Measurements from ENCODE around the gene ACTN1. TPM values are rescaled to one million over a fixed set of nuclear protein-coding genes. Genes with fewer than 3 reads are reported as not detected.

The ACTN1 gene
- total and polyA plus RNA-seq, 8 donors, result 24.4 to 133 (median 49.0) TPM

DNA sequence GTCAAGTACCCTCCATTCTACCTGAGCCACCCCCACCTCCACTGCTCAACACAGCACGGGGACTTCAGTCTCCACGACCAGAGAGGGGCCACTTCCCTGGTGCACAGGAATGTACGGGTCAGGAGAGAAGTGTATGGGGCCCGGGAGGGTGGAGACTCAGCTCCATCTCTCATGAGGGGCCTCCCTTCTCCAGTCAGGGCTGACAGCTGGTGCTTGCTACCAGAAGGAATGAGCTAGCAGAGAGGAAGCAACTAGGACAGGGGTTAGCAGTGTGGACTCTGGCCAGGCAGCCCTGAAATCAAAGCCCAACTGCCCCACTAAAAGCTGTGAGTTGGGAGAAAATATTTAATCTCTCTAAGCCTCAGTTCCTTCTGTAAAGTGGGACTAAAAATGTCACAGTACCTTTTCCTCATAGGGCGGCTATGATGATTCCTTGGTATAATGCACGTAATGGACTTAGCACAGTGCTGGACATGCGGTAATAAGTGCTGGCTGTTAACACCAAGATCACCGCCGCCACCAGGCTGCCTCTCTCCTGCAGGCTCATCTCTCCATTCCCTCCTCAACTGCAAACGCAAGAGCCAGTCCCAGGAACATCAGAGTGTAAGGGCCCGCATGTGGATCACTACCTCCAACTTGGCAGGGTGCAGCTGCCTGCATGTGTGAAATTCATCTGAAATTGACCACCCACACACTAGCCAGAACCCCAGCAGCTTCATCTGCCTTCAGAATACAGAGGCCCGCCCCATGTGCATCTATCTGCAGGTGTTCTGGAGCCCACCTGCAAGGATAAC, 14.6 kb downstream of the ACTN1 start:
- H3K27me3 ChIP-seq, result no peaks in the 10 kb centered on the region
- 83 to 84% methylated on average over 12 of the region's 12 CpGs for WGBS, 2 donors
- H3K4me1 ChIP-seq, result peaks cover 12 to 57% (median 25%) of the 10 kb centered on the region in 3 donors
- TF ChIP-seq, protein P1, sequence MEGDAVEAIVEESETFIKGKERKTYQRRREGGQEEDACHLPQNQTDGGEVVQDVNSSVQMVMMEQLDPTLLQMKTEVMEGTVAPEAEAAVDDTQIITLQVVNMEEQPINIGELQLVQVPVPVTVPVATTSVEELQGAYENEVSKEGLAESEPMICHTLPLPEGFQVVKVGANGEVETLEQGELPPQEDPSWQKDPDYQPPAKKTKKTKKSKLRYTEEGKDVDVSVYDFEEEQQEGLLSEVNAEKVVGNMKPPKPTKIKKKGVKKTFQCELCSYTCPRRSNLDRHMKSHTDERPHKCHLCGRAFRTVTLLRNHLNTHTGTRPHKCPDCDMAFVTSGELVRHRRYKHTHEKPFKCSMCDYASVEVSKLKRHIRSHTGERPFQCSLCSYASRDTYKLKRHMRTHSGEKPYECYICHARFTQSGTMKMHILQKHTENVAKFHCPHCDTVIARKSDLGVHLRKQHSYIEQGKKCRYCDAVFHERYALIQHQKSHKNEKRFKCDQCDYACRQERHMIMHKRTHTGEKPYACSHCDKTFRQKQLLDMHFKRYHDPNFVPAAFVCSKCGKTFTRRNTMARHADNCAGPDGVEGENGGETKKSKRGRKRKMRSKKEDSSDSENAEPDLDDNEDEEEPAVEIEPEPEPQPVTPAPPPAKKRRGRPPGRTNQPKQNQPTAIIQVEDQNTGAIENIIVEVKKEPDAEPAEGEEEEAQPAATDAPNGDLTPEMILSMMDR (IDR thresholded peaks at IDR 0.05), result no peak
- H3K36me3 ChIP-seq, result no peaks in the 10 kb centered on the region
- H3K9me3 ChIP-seq, result no peaks in the 10 kb centered on the region
- no peak overlapping the region for H3K27ac ChIP-seq
- DNase-seq (no peak), FAIRE-seq (no peak), ATAC-seq (peak in 1 of 4 donors; percentile 13)
- H3K4me3 ChIP-seq, result no peak overlapping the region
- intact Hi-C loops (cut with DNase I), result no loop called here

DNA sequence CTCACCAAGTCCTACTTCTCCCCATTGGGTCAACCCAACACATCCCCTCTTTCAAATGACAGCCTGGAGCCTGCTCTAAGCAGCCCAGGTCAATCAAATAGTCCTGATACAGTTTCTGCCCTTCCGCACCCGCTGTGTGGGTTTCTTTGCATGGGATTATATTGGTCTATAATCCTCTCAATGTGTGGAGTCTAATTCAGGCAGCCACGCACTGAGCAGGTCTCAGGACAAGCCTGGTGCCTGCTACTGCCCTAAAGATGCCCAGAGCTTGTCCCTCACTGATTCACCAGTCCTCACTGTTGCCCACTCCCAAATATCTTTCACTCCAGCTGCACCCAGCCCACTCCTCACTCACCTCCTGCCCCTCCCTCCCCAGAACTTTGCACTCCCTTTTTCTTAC, 16.4 kb downstream of the ACTN1 start:
- TF ChIP-seq, protein P1 (IDR thresholded peaks at IDR 0.05), result no peak
- no peak for ATAC-seq
- no peaks in the 10 kb centered on the region for H3K27me3 ChIP-seq
- no peak overlapping the region for H3K4me3 ChIP-seq
- H3K36me3 ChIP-seq, result no peaks in the 10 kb centered on the region
- no peak for FAIRE-seq
- no peaks in the 10 kb centered on the region for H3K9me3 ChIP-seq
- DNase-seq, result no peak
- intact Hi-C loops (cut with DNase I), result no loop called here
- no peak overlapping the region for H3K27ac ChIP-seq
- WGBS, 2 donors, result 93 to 96% methylated on average over 3 of the region's 3 CpGs
- H3K4me1 ChIP-seq, result peaks cover 16 to 56% (median 37%) of the 10 kb centered on the region in 3 donors

DNA sequence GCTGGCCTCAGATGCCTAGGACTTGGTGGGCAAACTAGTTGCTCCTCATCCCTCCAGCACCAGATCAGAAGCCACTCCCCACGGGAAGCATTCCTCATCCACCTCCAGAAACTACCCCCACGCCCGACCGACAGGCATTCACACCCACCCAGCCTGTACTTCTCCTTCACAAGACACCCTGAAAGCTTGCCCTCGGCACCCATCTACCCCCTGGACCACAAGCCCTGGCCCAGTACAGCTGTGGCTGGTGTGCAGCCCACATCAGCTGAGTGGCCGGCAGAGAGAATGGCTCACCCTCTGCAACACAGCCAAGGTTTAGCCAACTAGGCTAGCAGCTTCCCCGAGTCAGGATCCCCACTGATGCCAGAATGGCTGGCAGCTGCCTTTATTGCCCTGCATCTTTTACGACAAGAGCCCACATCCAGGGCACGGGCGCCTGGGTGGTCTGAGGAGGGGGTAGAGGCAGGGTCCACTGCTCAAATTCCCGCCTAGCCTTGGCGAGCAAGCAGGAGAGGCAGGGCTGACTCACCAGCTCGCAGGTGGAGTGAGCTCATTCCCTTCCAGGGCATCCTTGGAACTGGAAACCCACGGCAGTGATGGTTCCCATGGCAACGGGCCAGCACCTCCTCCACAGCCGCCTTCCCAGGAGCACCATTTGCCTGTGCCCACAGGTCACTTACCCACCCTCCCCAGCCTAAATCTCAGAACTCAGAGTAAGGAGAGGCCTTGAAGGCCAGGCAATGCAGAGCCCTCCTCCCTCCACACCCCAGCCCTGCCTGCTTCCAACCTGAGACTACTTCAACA, 17.1 kb downstream of the ACTN1 start:
- peak in 2 of 6 donors; percentile 50 to 61 for DNase-seq
- TF ChIP-seq, protein P1 (IDR thresholded peaks at IDR 0.05), result no peak
- 78 to 83% methylated on average over 16 of the region's 16 CpGs for WGBS, 2 donors
- intact Hi-C loops (cut with DNase I), result no loop called here
- Histone ChIP-seq H3K27me3 (no peaks in the 10 kb centered on the region), H3K4me1 (peaks cover 16 to 49% (median 35%) of the 10 kb centered on the region in 3 donors), H3K27ac (no peak overlapping the region), H3K4me3 (no peak overlapping the region), H3K36me3 (no peaks in the 10 kb centered on the region), H3K9me3 (no peaks in the 10 kb centered on the region)
- peak in 2 of 4 donors; percentile 15 to 31 for ATAC-seq
- FAIRE-seq, result no peak

DNA sequence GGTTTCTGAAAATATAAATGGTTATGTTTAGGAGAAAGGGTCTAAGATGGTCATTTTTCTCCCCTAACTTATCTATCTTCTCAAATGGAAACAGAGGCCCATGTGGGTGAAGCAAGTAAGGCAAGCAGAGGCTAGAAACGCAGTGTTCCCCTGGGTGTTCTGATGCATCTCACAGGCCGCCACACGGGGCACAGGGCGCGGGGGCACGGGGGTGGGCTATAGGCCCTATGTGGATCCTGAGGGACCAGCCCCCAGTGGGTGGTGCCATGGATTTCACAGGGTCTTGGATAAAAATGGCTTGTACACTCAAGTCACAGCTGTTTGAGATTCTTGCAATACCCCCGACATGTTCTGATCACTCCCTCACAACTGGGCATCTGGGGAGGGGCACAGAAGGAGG, 17.7 kb downstream of the ACTN1 start:
- intact Hi-C loops (cut with DNase I), result no loop called here
- H3K9me3 ChIP-seq, result no peaks in the 10 kb centered on the region
- DNase-seq, result no peak
- no peaks in the 10 kb centered on the region for H3K36me3 ChIP-seq
- no peak overlapping the region for H3K27ac ChIP-seq
- TF ChIP-seq, protein P1 (IDR thresholded peaks at IDR 0.05), result no peak
- H3K4me3 ChIP-seq, result no peak overlapping the region
- no peaks in the 10 kb centered on the region for H3K27me3 ChIP-seq
- peaks cover 10 to 46% (median 30%) of the 10 kb centered on the region in 3 donors for H3K4me1 ChIP-seq
- FAIRE-seq, result no peak
- ATAC-seq, result no peak
- 85 to 89% methylated on average over 7 of the region's 7 CpGs for WGBS, 2 donors

Measured in pancreas (tissue), 10 donors.